ENCODE measurements around the gene AP1S3.

Gene AP1S3

GRCh38 chr2:223722226-223722625 is 115.2 kb downstream of the AP1S3 start:
- no peak for DNase-seq (ENCODE audit: low read depth)

GRCh38 chr2:223721746-223722145 is 115.6 kb downstream of the AP1S3 start:
- no peak for DNase-seq (ENCODE audit: low read depth)

GRCh38 chr2:223720367-223720766 is 117.0 kb downstream of the AP1S3 start:
- DNase-seq (ENCODE audit: low read depth): no peak

- DNase-seq (ENCODE audit: low read depth): no peak
These were observed 124.7 kb downstream of the AP1S3 start for GRCh38 chr2:223712642-223713041.

GRCh38 chr2:223711596-223712326 is 125.6 kb downstream of the AP1S3 start:
- no peak for DNase-seq (ENCODE audit: low read depth)
